IPS-18a (cell line): ENCODE measurements around the gene RBM41.

Source experiments
- H3K27ac ChIP-seq: one replicate; pipeline ENCODE4 v1.5.1; 2013; ENCODE audit warnings: low read length
- H3K27me3 ChIP-seq: one replicate; pipeline ENCODE4 v1.6.1; 2013; ENCODE audit warnings: mild to moderate bottlenecking, low read length; ENCODE audit not compliant: control insufficient read depth, insufficient read depth
- H3K36me3 ChIP-seq: one replicate; pipeline ENCODE4 v1.6.1; 2013; ENCODE audit warnings: low read depth, low read length; ENCODE audit not compliant: control insufficient read depth
- H3K4me1 ChIP-seq: one replicate; pipeline ENCODE4 v1.6.1; 2013; ENCODE audit warnings: low read depth, low read length; ENCODE audit not compliant: control insufficient read depth
- H3K4me3 ChIP-seq: one replicate; pipeline ENCODE4 v1.5.1; 2013; ENCODE audit warnings: low read length
- H3K9ac ChIP-seq: one replicate; pipeline ENCODE4 v1.6.1; 2013; ENCODE audit warnings: mild to moderate bottlenecking, low read length, moderate library complexity
- H3K9me3 ChIP-seq: one replicate; pipeline ENCODE4 v1.6.1; 2013; ENCODE audit warnings: low read depth, low read length; ENCODE audit not compliant: control insufficient read depth

RBM41 gene

DNA sequence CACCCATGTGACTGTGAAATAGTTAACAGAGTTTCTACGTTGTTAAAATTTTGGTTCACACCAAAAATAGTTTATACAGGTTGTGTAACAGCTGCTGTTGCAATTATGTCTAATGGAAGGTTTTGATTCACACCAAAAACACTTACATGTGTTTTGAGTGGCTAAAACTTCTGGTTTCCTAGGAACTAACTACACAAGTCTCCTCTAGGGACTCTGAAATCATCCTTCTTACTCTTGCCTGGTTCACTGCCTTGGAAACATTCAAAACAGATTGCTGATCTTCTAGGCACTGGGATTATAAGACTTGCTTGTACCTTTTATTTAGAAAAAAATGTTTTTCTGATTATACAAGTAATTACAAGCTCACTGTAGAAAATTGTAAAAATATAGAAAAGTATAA, 103.7 kb downstream of the RBM41 start:
- Histone ChIP-seq H3K4me3 (no peak overlapping the region), H3K36me3 (no peaks in the 10 kb centered on the region), H3K9ac (no peak overlapping the region), H3K4me1 (no peaks in the 10 kb centered on the region), H3K27ac (no peak overlapping the region), H3K27me3 (no peaks in the 10 kb centered on the region), H3K9me3 (no peaks in the 10 kb centered on the region)
